Bronchial epithelial cell (primary cell): ENCODE measurements around the gene ITPR2. TPM values are rescaled to one million over a fixed set of nuclear protein-coding genes. Genes with fewer than 3 reads are reported as not detected.

Source experiments
- DNase-seq: peaks from one replicate; pipeline ENCODE4 v3.0.0-alpha.2; 2010; ENCODE audit warnings: low read depth
- FAIRE-seq: peaks from 2 replicates; lab custom pipeline; 2011; peaks lifted over from hg19 to GRCh38; lab: Jason Lieb, UNC
- H3K27me3 ChIP-seq: 2 replicates; pipeline ENCODE4 v1.5.1; 2011; ENCODE audit warnings: low read length; ENCODE audit not compliant: control insufficient read depth, insufficient read depth
- H3K36me3 ChIP-seq: 2 replicates; pipeline ENCODE4 v1.5.1; 2011; ENCODE audit warnings: low read length; ENCODE audit not compliant: control insufficient read depth, insufficient read depth
- H3K4me3 ChIP-seq: 2 replicates; pipeline ENCODE4 v1.5.1; 2011; ENCODE audit warnings: mild to moderate bottlenecking, low read depth, low read length, control low read depth
- total RNA-seq: library from RNA; depleted of rRNA; stranded (reverse); fragments of >200 nt; gene quantifications from 2 replicates; pipeline ENCODE4 v1.2.1, GENCODE V29; 2014
- TF ChIP-seq, protein P1 (sequence below): IDR thresholded peaks from 2 replicates; pipeline ENCODE4 v1.5.1; 2011; ENCODE audit warnings: mild to moderate bottlenecking, moderate library complexity, low read length, control low read depth, inconsistent platforms; ENCODE audit not compliant: insufficient read depth, severe bottlenecking

The ITPR2 gene
- total RNA-seq, 1 donor from 2014 or later: 5.8 TPM

DNA sequence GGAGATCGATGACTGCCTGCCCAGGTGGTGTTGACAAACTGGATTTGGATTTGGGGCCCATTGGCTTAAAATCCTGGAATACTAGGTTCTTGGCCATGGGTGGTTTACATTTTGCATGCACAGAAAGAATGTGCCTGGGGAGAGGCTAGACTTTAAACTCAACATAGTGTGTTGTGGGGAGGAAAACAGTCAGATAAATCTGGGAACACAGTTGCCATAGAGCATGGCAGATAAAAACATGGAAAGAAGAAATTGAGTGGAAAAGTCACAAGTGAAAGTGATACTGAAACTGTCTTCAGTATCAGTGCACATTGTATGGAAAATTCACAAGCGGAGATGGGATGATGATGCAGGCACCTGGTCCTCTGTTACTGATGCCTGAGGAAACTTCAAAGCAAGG lies 542.4 kb downstream of the ITPR2 start:
- FAIRE-seq (no peak), DNase-seq (no peak)
- no peaks in the 10 kb centered on the region for H3K36me3 ChIP-seq
- no peak overlapping the region for H3K4me3 ChIP-seq
- H3K27me3 ChIP-seq: no peaks in the 10 kb centered on the region
- TF ChIP-seq, protein P1, sequence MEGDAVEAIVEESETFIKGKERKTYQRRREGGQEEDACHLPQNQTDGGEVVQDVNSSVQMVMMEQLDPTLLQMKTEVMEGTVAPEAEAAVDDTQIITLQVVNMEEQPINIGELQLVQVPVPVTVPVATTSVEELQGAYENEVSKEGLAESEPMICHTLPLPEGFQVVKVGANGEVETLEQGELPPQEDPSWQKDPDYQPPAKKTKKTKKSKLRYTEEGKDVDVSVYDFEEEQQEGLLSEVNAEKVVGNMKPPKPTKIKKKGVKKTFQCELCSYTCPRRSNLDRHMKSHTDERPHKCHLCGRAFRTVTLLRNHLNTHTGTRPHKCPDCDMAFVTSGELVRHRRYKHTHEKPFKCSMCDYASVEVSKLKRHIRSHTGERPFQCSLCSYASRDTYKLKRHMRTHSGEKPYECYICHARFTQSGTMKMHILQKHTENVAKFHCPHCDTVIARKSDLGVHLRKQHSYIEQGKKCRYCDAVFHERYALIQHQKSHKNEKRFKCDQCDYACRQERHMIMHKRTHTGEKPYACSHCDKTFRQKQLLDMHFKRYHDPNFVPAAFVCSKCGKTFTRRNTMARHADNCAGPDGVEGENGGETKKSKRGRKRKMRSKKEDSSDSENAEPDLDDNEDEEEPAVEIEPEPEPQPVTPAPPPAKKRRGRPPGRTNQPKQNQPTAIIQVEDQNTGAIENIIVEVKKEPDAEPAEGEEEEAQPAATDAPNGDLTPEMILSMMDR: no peak

DNA sequence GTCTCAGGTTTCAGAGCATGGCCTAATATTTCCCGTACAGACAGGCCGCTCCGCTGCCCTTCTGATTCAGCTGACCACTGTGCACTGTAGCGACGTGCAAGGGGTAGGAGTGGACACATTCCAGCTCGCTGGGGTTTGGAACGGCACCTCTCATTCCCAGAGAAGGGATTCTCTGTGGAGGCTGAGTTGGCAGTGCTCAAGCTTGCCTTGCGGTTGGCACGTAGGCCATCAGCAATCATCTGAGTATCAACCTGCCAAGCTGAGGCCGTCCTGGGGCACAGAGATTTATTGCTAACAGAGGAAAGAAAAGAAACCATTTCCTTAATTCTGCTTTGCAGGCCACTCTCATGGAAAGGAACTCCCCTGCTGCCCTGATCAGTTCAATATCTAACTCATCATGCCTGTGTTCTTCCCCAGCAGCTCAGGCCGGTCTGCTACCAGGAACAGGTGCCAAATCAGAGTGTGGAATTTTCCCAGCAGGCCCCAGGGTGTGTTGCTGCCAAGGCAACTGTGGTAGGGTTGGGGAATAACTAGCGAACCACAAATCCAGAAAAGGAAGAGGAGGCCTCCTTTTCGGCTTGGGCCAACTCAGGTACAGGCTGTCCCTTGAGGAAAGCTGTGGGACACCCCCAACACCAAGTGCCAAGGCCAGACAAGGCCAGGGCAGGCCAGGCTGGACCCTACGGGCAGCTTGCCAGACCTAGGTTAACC lies 545.2 kb downstream of the ITPR2 start:
- no peaks in the 10 kb centered on the region for H3K27me3 ChIP-seq
- no peaks in the 10 kb centered on the region for H3K36me3 ChIP-seq
- TF ChIP-seq, protein P1: no peak
- no peak for FAIRE-seq
- no peak overlapping the region for H3K4me3 ChIP-seq
- DNase-seq: peak; percentile 48

Other genes starting within 250 kb of the ITPR2 start
- gene INTS13, start 104.8 kb upstream of the ITPR2 start, total RNA-seq: 19.7 and 24.5 TPM in 2 replicates
- gene FGFR1OP2, start 105.3 kb upstream of the ITPR2 start, total RNA-seq: 39.2 and 50.5 TPM in 2 replicates
- gene TM7SF3, start 181.2 kb upstream of the ITPR2 start, total RNA-seq: 397 and 426 TPM in 2 replicates
- 73.5 and 82.1 TPM in 2 replicates for gene MED21, start 189.4 kb upstream of the ITPR2 start, total RNA-seq
- not detected in 2 replicates for gene C12orf71, start 249.4 kb upstream of the ITPR2 start, total RNA-seq